Measurements from ENCODE around the gene OR52E8. TPM values are rescaled to one million over a fixed set of nuclear protein-coding genes. Genes with fewer than 3 reads are reported as not detected.

The OR52E8 gene
- total and polyA plus RNA-seq, 10 donors = not detected

- intact Hi-C loops (cut with DNase I; ENCODE audit: low total_unique reads) = no loop called here
- Histone ChIP-seq H3K27ac (no peak overlapping the region), H3K36me3 (no peaks in the 10 kb centered on the region), H3K4me1 (no peaks in the 10 kb centered on the region), H3K4me3 (no peak overlapping the region), H3K9me3 (no peaks in the 10 kb centered on the region), H3K27me3 (replicated peaks in 1 of 7) (no peaks in the 10 kb centered on the region)
- no peak for TF ChIP-seq POLR2AphosphoS5 (IDR thresholded peaks at IDR 0.05)
- TF ChIP-seq, protein P1, sequence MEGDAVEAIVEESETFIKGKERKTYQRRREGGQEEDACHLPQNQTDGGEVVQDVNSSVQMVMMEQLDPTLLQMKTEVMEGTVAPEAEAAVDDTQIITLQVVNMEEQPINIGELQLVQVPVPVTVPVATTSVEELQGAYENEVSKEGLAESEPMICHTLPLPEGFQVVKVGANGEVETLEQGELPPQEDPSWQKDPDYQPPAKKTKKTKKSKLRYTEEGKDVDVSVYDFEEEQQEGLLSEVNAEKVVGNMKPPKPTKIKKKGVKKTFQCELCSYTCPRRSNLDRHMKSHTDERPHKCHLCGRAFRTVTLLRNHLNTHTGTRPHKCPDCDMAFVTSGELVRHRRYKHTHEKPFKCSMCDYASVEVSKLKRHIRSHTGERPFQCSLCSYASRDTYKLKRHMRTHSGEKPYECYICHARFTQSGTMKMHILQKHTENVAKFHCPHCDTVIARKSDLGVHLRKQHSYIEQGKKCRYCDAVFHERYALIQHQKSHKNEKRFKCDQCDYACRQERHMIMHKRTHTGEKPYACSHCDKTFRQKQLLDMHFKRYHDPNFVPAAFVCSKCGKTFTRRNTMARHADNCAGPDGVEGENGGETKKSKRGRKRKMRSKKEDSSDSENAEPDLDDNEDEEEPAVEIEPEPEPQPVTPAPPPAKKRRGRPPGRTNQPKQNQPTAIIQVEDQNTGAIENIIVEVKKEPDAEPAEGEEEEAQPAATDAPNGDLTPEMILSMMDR (IDR thresholded peaks at IDR 0.05 in 8 of 11, conservative IDR thresholded peaks at IDR 0.05 in 3 of 11) = no peak
- no peak for TF ChIP-seq POLR2A (IDR thresholded peaks at IDR 0.05)
- WGBS, 5 donors = 69 to 82% (median 78%) methylated on average over 1 of the region's 1 CpG
- no peak for DNase-seq
These were observed 30.2 kb upstream of the OR52E8 start for GRCh38 chr11:5887661-5888060.

DNA sequence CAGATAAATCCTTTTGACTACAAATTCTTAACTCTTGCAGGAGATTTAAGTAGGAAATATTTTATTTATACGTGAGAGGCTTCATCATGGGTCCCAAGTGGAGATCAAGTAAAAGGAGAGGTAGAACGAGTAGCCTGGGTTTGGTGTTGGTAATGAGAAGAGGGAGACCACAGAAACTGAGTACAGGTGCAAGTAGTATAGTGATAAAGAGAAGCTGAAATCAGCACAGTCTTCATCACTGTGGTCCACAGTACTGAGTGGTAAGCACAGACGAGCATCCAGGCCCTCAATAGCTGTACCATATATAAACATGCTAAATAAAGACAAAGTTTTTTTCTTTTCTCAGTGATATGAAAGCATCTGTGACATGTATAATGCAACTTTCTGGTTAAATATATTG, 29.7 kb upstream of the OR52E8 start:
- intact Hi-C loops (cut with DNase I; ENCODE audit: low total_unique reads) = no loop called here
- no peak for TF ChIP-seq POLR2AphosphoS5 (IDR thresholded peaks at IDR 0.05)
- TF ChIP-seq, protein P1 (IDR thresholded peaks at IDR 0.05 in 8 of 11, conservative IDR thresholded peaks at IDR 0.05 in 3 of 11) = no peak
- no peak for TF ChIP-seq POLR2A (IDR thresholded peaks at IDR 0.05)
- Histone ChIP-seq H3K27me3 (replicated peaks in 1 of 7) (no peaks in the 10 kb centered on the region), H3K4me1 (no peaks in the 10 kb centered on the region), H3K36me3 (no peaks in the 10 kb centered on the region), H3K27ac (no peak overlapping the region), H3K4me3 (no peak overlapping the region), H3K9me3 (no peaks in the 10 kb centered on the region)
- DNase-seq = no peak
- WGBS, 5 donors = 57 to 79% (median 64%) methylated on average over 3 of the region's 3 CpGs

DNA sequence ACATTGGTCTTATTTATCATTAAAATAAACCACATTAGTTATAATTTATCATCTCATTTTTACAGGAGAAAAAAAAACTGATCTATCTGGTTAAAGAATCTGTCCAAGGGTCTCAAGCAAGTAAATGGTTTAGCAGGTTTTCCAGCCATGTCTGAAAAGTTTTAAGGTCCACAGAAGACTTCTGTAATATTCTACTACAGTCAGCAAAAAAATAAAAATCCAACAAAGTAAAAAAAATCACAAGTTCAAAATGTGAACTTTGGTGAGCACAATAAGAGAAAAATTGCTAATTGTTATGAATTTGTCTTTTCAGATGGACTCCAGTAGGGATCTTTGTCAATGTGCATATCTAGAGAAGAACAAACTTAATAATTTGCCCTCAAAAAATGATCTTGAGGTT, 24.3 kb upstream of the OR52E8 start:
- Histone ChIP-seq H3K36me3 (no peaks in the 10 kb centered on the region), H3K9me3 (no peaks in the 10 kb centered on the region), H3K27ac (no peak overlapping the region), H3K27me3 (replicated peaks in 1 of 7) (no peaks in the 10 kb centered on the region), H3K4me3 (no peak overlapping the region), H3K4me1 (no peaks in the 10 kb centered on the region)
- no peak for DNase-seq
- TF ChIP-seq, protein P1 (IDR thresholded peaks at IDR 0.05 in 8 of 11, conservative IDR thresholded peaks at IDR 0.05 in 3 of 11) = no peak
- TF ChIP-seq POLR2AphosphoS5 (IDR thresholded peaks at IDR 0.05) = no peak
- TF ChIP-seq POLR2A (IDR thresholded peaks at IDR 0.05) = no peak
- intact Hi-C loops (cut with DNase I; ENCODE audit: low total_unique reads) = no loop called here

DNA sequence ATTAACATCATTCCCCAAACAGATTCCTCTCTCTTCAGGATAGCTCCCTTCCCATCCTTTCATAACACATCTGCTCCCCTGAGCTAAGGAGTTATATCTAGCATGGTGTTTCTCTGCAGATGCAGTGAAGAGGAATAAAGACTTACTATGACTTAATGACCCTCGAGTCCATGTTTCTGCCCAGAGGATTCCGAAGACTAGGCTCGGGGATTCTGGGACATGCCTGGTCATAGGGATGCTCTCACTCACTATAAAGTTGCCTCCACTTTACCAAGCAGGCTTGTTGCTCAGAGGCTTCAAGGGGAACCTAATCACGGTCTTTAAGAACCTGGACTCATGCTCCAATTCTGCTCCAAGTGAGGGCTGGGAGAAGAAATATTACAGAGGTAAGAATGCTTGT, 22.8 kb upstream of the OR52E8 start, which contains the start of gene OR52E4:
Gene OR52E4 (plus strand): TSS at position 301 of the 400 bp plus-strand sequence. CDS start 3,664 bp downstream, outside the sequence.
- TF ChIP-seq POLR2A (IDR thresholded peaks at IDR 0.05) = no peak
- TF ChIP-seq, protein P1 (IDR thresholded peaks at IDR 0.05 in 8 of 11, conservative IDR thresholded peaks at IDR 0.05 in 3 of 11) = no peak
- no peak for TF ChIP-seq POLR2AphosphoS5 (IDR thresholded peaks at IDR 0.05)
- no peak for DNase-seq
- Histone ChIP-seq H3K36me3 (no peaks in the 10 kb centered on the region), H3K9me3 (no peaks in the 10 kb centered on the region), H3K4me1 (no peaks in the 10 kb centered on the region), H3K27ac (no peak within 1 kb of the TSS), H3K4me3 (no peak within 1 kb of the TSS), H3K27me3 (replicated peaks in 1 of 7) (no peaks in the 10 kb centered on the region)
- intact Hi-C loops (cut with DNase I; ENCODE audit: low total_unique reads) = no loop called here
- 69 to 88% (median 75%) methylated on average over 4 of the region's 4 CpGs for WGBS, 5 donors

All from spleen (tissue), 11 donors.